Smooth muscle cell (in vitro differentiated cells): ENCODE results near the gene IRF2BP2. TPM values are rescaled to one million over a fixed set of nuclear protein-coding genes. Genes with fewer than 3 reads are reported as not detected.

Experiments used
- DNase-seq: peaks from one replicate; lab custom pipeline; 2025; ENCODE audit not compliant: unreplicated experiment; lab: John Stamatoyannopoulos, UW
- H2AFZ ChIP-seq: fragments of 200-600 bp; sonication (generic); 2 replicates; pipeline ENCODE4 v1.6.0; 2016; ENCODE audit warnings: antibody characterized with exemption, low read depth, mild to moderate bottlenecking
- H3F3A ChIP-seq: fragments of 200-600 bp; sonication (generic); 2 replicates; pipeline ENCODE4 v1.6.0; 2017; ENCODE audit warnings: antibody characterized with exemption, low read depth
- H3K27ac ChIP-seq: fragments of 200-600 bp; sonication (generic); 2 replicates; pipeline ENCODE4 v1.5.1; 2016; ENCODE audit warnings: low read depth, mild to moderate bottlenecking
- H3K27me3 ChIP-seq: fragments of 200-600 bp; sonication (generic); 2 replicates; pipeline ENCODE4 v1.6.1; 2016; ENCODE audit warnings: low read depth, mild to moderate bottlenecking
- H3K36me3 ChIP-seq: fragments of 200-600 bp; sonication (generic); 2 replicates; pipeline ENCODE4 v1.5.1; 2016; ENCODE audit warnings: low read depth
- H3K4me1 ChIP-seq: fragments of 200-600 bp; sonication (generic); 2 replicates; pipeline ENCODE4 v1.5.1; 2016; ENCODE audit warnings: low read depth
- H3K4me2 ChIP-seq: fragments of 200-600 bp; sonication (generic); 2 replicates; pipeline ENCODE4 v1.6.0; 2016; ENCODE audit warnings: mild to moderate bottlenecking
- H3K4me3 ChIP-seq: fragments of 200-600 bp; sonication (generic); 2 replicates; pipeline ENCODE4 v1.5.1; 2016; ENCODE audit warnings: mild to moderate bottlenecking
- H3K79me2 ChIP-seq: fragments of 200-600 bp; sonication (generic); 2 replicates; pipeline ENCODE4 v1.6.0; 2016; ENCODE audit warnings: low read depth, mild to moderate bottlenecking
- H3K9ac ChIP-seq: fragments of 200-600 bp; sonication (generic); 2 replicates; pipeline ENCODE4 v1.6.0; 2016; ENCODE audit warnings: low read depth
- H3K9me3 ChIP-seq: fragments of 200-600 bp; sonication (generic); replicated peaks from 2 replicates; pipeline ENCODE4 v1.5.1; 2016; ENCODE audit warnings: low read depth
- H4K20me1 ChIP-seq: fragments of 200-600 bp; sonication (generic); 2 replicates; pipeline ENCODE4 v1.6.0; 2016; ENCODE audit warnings: low read depth
- CTCF ChIP-seq: fragments of 200-600 bp; sonication (generic); IDR thresholded peaks from 2 replicates; pipeline ENCODE4 v1.5.1; 2017; ENCODE audit warnings: borderline replicate concordance, mild to moderate bottlenecking, antibody characterized with exemption; ENCODE audit not compliant: insufficient read depth, poor library complexity, severe bottlenecking
- WGBS: methylation state at CpG from one replicate; pipeline ENCODE4 v1.1.7; 2016; ENCODE audit warnings: low lambda C conversion rate; 5-methylcytosine and 5-hydroxymethylcytosine counted together
- polyA plus RNA-seq: library from polyadenylated mRNA; unstranded; fragments of >200 nt; fragmentation: Nextera tagmentation; extraction: Ambion mirVana; gene quantifications from 2 replicates; pipeline ENCODE4 v1.2.1, GENCODE V29; 2016
- small RNA-seq: library from RNA; depleted of rRNA; stranded (forward); fragments of <200 nt; gene quantifications from one replicate; pipeline ENCODE3, GENCODE V24; 2014
- total RNA-seq: library from RNA; depleted of rRNA; stranded (reverse); fragments of >200 nt; gene quantifications from 2 replicates; pipeline ENCODE4 v1.2.3, GENCODE V29; 2014

The IRF2BP2 gene
- total and polyA plus RNA-seq, 2 experiments from 2014 or later: 40.3 to 89.5 TPM

- Histone ChIP-seq H2AFZ (no peak overlapping the region), H3K4me2 (no peak overlapping the region), H3K27me3 (no peaks in the 10 kb centered on the region), H3K9ac (no peak overlapping the region), H3K36me3 (no peaks in the 10 kb centered on the region), H3K4me1 (no peaks in the 10 kb centered on the region), H3K4me3 (no peak overlapping the region), H4K20me1 (no peaks in the 10 kb centered on the region), H3K79me2 (no peaks in the 10 kb centered on the region), H3K27ac (no peak overlapping the region), H3K9me3 (no peaks in the 10 kb centered on the region), H3F3A (peaks cover 33% of the 10 kb centered on the region)
- WGBS: 87% methylated on average over 4 of the region's 4 CpGs
- no peak for DNase-seq
- no peak for TF ChIP-seq CTCF
Measured at GRCh38 chr1:234556245-234556943, 53.6 kb downstream of the IRF2BP2 start.

DNA sequence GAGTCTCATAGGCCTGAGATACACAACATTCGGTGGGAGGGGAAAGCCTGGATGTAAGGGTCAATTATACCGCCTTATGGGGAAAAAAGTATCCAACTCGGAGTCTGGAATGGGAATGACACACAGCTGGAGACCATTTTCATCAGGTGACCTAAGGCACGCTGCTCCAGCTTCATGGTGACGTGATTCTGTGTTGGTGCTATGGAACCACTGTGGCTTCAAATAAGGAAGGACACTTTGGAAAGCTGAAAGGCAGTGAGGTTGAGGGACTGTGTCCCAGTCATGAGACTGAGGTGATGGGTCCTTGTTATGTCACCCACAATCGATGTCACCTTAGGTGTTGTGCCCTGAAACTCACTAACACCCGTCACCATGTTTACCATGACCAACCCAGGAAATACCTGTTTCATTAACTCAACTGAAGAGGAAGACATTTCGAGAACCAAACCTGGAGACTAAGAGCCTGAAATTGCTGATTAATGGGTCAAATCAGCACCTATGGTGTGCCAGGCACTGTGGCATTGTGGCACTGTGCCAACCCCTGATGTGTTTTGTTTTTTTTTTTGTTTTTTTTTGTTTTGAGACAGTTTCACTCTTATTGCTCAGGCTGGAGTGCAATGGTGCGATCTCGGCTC is 54.5 kb downstream of the IRF2BP2 start:
- no peaks in the 10 kb centered on the region for H4K20me1 ChIP-seq
- no peak for DNase-seq
- no peak overlapping the region for H3K4me3 ChIP-seq
- H3K4me1 ChIP-seq: no peaks in the 10 kb centered on the region
- peaks cover 37% of the 10 kb centered on the region for H3F3A ChIP-seq
- H3K9ac ChIP-seq: no peak overlapping the region
- H3K27me3 ChIP-seq: no peaks in the 10 kb centered on the region
- no peaks in the 10 kb centered on the region for H3K36me3 ChIP-seq
- no peak for TF ChIP-seq CTCF
- 94% methylated on average over 10 of the region's 10 CpGs for WGBS
- no peak overlapping the region for H3K4me2 ChIP-seq
- no peaks in the 10 kb centered on the region for H3K9me3 ChIP-seq
- H3K27ac ChIP-seq: peak overlapping the region; percentile 80
- no peaks in the 10 kb centered on the region for H3K79me2 ChIP-seq
- no peak overlapping the region for H2AFZ ChIP-seq

DNA sequence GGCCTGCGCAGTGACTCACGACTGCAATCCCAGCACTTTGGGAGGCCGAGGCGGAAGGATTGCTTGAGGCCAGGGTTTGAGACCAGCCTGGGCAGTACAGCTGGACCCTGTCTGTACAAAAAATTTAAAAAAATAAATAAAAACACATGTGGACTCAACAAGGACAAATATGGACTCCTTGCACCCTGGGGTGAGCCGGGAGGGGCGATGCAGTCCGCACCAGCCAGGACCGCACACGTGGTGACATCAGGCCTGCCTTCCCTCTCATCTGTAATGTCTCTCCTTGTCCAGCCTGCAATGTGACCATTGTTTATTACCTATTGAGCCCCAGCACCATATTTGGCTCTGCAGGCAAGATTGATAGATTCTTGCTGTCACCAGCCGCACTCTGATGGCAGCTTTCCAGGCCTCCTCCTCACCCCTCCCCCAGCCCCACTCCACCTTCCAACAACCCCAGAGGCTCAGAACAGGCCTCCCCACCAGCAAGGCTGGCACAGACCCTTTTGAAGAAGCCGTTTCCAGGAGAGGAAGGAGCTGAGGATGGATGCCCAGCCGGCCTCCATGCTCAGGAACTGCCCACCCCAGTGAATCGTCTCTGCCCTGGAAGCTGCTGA is 55.2 kb downstream of the IRF2BP2 start:
- no peaks in the 10 kb centered on the region for H3K79me2 ChIP-seq
- 77% methylated on average over 13 of the region's 13 CpGs for WGBS
- H3K27me3 ChIP-seq: no peaks in the 10 kb centered on the region
- no peak overlapping the region for H3K9ac ChIP-seq
- H3K9me3 ChIP-seq: no peaks in the 10 kb centered on the region
- no peak overlapping the region for H2AFZ ChIP-seq
- no peaks in the 10 kb centered on the region for H3K36me3 ChIP-seq
- H3K4me2 ChIP-seq: no peak overlapping the region
- no peaks in the 10 kb centered on the region for H3K4me1 ChIP-seq
- H3F3A ChIP-seq: peaks cover 37% of the 10 kb centered on the region
- no peak overlapping the region for H3K4me3 ChIP-seq
- no peak for DNase-seq
- H3K27ac ChIP-seq: peak overlapping the region; percentile 80
- TF ChIP-seq CTCF: no peak
- no peaks in the 10 kb centered on the region for H4K20me1 ChIP-seq

Small RNAs within 50 kb of the gene (small RNA-seq; reads per million reads assigned to genes)
- not detected for gene RF00096

Other genes with a start within 250 kb of the IRF2BP2 start
- gene COA6, start 236.7 kb downstream of the IRF2BP2 start, total RNA-seq: 27.6 and 56.3 TPM in 2 replicates
- 43.5 and 44.8 TPM in 2 replicates for gene COA6, start 236.7 kb downstream of the IRF2BP2 start, polyA plus RNA-seq
- 28.9 and 35.6 TPM in 2 replicates for gene TARBP1, start 131.0 kb downstream of the IRF2BP2 start, total RNA-seq
- 6.1 and 7.8 TPM in 2 replicates for gene TARBP1, start 131.0 kb downstream of the IRF2BP2 start, polyA plus RNA-seq